ENCODE results near the gene LRRFIP2.

The LRRFIP2 gene

GRCh38 chr3:37114251-37115145, 59.9 kb downstream of the LRRFIP2 start:
- DNase-seq, result no peak

GRCh38 chr3:37112987-37113386, 61.4 kb downstream of the LRRFIP2 start:
- DNase-seq, result no peak

- DNase-seq, result no peak
Observed at GRCh38 chr3:37111199-37111598, 63.2 kb downstream of the LRRFIP2 start.

- DNase-seq, result no peak
Observed at GRCh38 chr3:37107846-37108245, 66.5 kb downstream of the LRRFIP2 start.

- no peak for DNase-seq
Observed at GRCh38 chr3:37103103-37103808, 71.1 kb downstream of the LRRFIP2 start.

- DNase-seq, result no peak
Observed at GRCh38 chr3:37100411-37100810, 74.0 kb downstream of the LRRFIP2 start.

- no peak for DNase-seq
Observed at GRCh38 chr3:37099469-37099868, 74.9 kb downstream of the LRRFIP2 start.

GRCh38 chr3:37098884-37099283, 75.5 kb downstream of the LRRFIP2 start:
- no peak for DNase-seq

GRCh38 chr3:37097776-37098175, 76.6 kb downstream of the LRRFIP2 start:
- DNase-seq, result no peak

- no peak for DNase-seq
Observed at GRCh38 chr3:37096975-37097374, 77.4 kb downstream of the LRRFIP2 start.

GRCh38 chr3:37096288-37096687, 78.1 kb downstream of the LRRFIP2 start:
- no peak for DNase-seq

GRCh38 chr3:37094636-37095035, 79.7 kb downstream of the LRRFIP2 start:
- no peak for DNase-seq

- no peak for DNase-seq
Observed at GRCh38 chr3:37093481-37093880, 80.9 kb downstream of the LRRFIP2 start.

- DNase-seq, result no peak
Observed at GRCh38 chr3:37092484-37092883, 81.9 kb downstream of the LRRFIP2 start.

GRCh38 chr3:37087870-37088269, 86.5 kb downstream of the LRRFIP2 start:
- no peak for DNase-seq

- no peak for DNase-seq
Observed at GRCh38 chr3:37086918-37087317, 87.5 kb downstream of the LRRFIP2 start.

- no peak for DNase-seq
Observed at GRCh38 chr3:37082317-37082716, 92.1 kb downstream of the LRRFIP2 start.

- no peak for DNase-seq
Observed at GRCh38 chr3:37075955-37076354, 98.4 kb downstream of the LRRFIP2 start.

GRCh38 chr3:37074178-37074577, 100.2 kb downstream of the LRRFIP2 start:
- no peak for DNase-seq

- DNase-seq, result no peak
Observed at GRCh38 chr3:37072892-37073291, 101.5 kb downstream of the LRRFIP2 start.

GRCh38 chr3:37071921-37072320, 102.5 kb downstream of the LRRFIP2 start:
- DNase-seq, result no peak

- DNase-seq, result no peak
Observed at GRCh38 chr3:37068031-37068430, 106.4 kb downstream of the LRRFIP2 start.

- DNase-seq, result no peak
Observed at GRCh38 chr3:37067577-37067976, 106.8 kb downstream of the LRRFIP2 start.

GRCh38 chr3:37064747-37065146, 109.6 kb downstream of the LRRFIP2 start:
- no peak for DNase-seq
